Measurements from ENCODE around the gene SMARCA2. TPM values are rescaled to one million over a fixed set of nuclear protein-coding genes. Genes with fewer than 3 reads are reported as not detected.

Gene SMARCA2
- 28.0 and 39.9 TPM in 2 replicates for total RNA-seq (2014; rRNA removed; shearing (Covaris generic))

DNA sequence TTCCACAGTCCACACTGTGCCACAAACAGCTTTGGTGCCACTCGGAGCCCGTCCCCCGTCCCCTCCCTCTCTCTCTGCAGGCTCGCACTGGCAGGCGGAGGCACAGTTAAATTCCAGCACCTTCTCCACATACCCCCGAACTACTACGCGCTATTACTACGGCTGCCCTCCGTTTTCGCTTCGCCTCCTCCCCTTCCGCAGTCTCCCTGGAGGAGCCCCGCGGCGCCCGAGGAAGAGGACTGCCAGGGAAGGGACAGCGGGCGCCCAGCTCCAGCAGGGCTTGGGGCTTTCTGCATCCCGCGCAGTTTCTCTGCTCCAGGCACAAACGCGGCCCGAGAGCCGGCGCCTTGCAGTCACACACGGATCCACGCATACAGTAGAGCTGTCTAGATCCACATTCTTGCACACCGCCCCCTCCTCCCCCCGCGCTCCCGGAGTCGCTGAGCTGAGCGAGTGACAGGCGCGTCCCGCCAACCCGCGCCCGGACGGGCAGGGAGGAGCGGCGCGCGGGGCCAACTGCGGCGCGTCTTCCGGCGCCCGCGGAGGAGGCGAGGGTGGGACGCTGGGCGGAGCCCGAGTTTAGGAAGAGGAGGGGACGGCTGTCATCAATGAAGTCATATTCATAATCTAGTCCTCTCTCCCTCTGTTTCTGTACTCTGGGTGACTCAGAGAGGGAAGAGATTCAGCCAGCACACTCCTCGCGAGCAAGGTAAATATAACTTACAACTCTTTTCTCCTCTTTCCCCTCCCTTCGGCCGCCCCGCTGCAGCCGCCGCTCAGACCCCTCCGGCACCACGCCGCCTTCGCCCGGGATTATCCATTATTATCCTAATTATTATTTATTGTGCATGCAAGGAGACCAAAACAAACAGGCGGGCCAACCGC, at the start of gene SMARCA2:
Gene SMARCA2 (plus strand): TSS at position 652 of the 885 bp plus-strand sequence. CDS start 13,676 bp downstream, outside the sequence.
- H3K4me3 ChIP-seq: peak within 1 kb of the TSS; percentile 60
- peak within 1 kb of the TSS; percentile 47 for H3K27ac ChIP-seq
- H3K27me3 ChIP-seq (replicated peaks): no peaks in the 10 kb centered on the region

DNA sequence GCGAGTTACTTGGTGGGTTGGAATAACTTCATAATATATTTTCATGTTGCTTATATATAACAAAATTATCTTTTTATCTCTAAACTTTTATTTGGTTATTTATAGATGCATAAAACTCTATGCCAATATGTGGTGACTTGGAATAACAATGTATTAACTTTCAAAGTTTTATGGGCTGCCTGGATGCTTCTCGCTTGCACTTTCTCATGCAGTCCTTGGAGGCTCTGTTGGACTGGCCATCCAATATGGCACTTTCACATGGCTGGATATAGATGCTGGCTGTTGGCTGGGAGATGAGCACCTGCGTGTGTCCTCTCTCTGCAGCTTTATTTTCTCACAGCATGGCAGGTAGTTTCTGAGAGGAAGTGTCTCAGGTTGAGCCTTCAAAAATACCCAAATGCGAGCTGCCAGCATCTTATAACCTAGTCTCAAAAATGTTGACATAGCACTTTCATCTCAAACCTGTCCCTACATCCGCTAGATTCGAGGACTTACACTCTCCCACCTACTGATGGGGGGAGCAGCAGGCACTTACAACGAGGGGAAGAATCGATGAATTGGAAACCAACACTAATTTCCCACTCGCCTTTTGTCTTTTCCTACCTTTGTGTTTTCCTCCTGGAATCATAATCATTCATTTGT, 48.3 kb upstream of the SMARCA2 start:
- no peak overlapping the region for H3K27ac ChIP-seq
- no peak overlapping the region for H3K4me3 ChIP-seq
- H3K9me3 ChIP-seq (replicated peaks): no peaks in the 10 kb centered on the region
- no peaks in the 10 kb centered on the region for H3K4me1 ChIP-seq (replicated peaks)
- H3K36me3 ChIP-seq: no peaks in the 10 kb centered on the region
- no peak for DNase-seq (ENCODE audit: low read depth in 1 of 2, low spot score in 2 of 2)
- H3K27me3 ChIP-seq (replicated peaks): no peaks in the 10 kb centered on the region

More for the DNA sequence above, at the start of gene SMARCA2:
- H3K36me3 ChIP-seq: peaks cover 5% of the 10 kb centered on the region; the same call in 1 of the 2 replicates
- no peaks in the 10 kb centered on the region for H3K9me3 ChIP-seq (replicated peaks)
- no peaks in the 10 kb centered on the region for H3K4me1 ChIP-seq (replicated peaks)
- DNase-seq (ENCODE audit: low read depth in 1 of 2, low spot score in 2 of 2): peak; percentile 89 to 93

DNA sequence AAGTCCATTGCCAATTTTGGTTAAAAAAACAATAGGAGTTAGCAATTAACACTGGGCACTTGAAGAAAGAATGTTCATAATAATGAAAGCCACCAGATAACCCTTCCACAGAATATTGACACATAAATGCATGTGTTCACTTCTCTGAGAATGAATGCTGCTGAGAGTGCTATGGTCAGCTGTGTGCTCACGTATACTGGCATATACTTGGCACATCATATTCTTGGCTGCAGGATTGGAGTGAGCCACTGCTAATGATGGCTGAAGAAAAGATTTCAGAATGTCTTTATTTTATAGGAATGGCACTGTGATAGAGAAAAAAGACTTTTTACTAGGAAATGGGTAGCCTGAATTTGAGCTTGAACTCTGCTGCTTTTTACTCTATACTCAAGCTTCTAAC, 46.0 kb upstream of the SMARCA2 start:
- no peak overlapping the region for H3K4me3 ChIP-seq
- no peaks in the 10 kb centered on the region for H3K36me3 ChIP-seq
- H3K4me1 ChIP-seq (replicated peaks): no peaks in the 10 kb centered on the region
- H3K27ac ChIP-seq: no peak overlapping the region
- no peak for DNase-seq (ENCODE audit: low read depth in 1 of 2, low spot score in 2 of 2)
- no peaks in the 10 kb centered on the region for H3K27me3 ChIP-seq (replicated peaks)
- no peaks in the 10 kb centered on the region for H3K9me3 ChIP-seq (replicated peaks)

DNA sequence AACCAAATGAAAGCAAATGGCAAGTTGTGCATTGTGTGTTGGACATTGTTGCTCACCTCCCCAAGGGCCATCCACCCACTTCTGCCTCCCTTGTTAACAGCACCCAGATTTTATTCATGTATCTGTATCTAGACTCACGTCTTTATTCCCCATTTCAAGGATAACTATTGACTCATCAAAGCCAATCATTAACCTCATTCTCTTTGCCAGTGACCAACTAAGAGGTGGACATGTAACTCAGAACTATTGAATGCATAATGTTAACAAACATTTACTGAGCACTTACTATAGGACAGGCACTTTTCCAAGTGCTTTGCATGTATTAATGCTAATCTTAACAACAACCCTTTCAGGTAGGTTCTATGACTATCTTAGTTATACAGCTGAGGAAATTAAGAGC, 45.2 kb upstream of the SMARCA2 start:
- no peaks in the 10 kb centered on the region for H3K27me3 ChIP-seq (replicated peaks)

DNA sequence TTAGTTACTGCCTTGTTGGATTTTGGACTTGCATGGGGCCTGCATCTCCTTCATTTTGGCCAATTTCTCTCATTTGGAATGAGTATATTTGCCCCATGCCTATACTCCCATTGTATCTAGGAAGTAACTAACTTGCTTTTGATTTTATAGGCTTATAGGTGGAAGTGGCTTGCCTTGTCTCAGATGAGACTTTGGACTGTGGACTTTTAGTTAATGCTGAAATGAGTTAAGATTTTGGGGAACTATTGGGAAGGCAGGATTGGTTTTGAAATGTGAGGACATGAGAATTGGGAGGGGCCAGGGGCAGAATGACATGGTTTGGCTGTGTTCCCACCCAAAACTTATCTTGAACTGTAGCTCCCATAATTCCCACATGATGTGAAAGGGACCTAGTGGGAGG, 42.5 kb upstream of the SMARCA2 start:
- no peaks in the 10 kb centered on the region for H3K4me1 ChIP-seq (replicated peaks)
- no peaks in the 10 kb centered on the region for H3K27me3 ChIP-seq (replicated peaks)
- no peaks in the 10 kb centered on the region for H3K36me3 ChIP-seq
- DNase-seq (ENCODE audit: low read depth in 1 of 2, low spot score in 2 of 2): no peak
- H3K4me3 ChIP-seq: no peak overlapping the region
- H3K27ac ChIP-seq: no peak overlapping the region
- no peaks in the 10 kb centered on the region for H3K9me3 ChIP-seq (replicated peaks)

More for the DNA sequence above, 45.2 kb upstream of the SMARCA2 start:
- H3K4me1 ChIP-seq (replicated peaks): no peaks in the 10 kb centered on the region
- H3K9me3 ChIP-seq (replicated peaks): no peaks in the 10 kb centered on the region
- H3K4me3 ChIP-seq: no peak overlapping the region
- DNase-seq (ENCODE audit: low read depth in 1 of 2, low spot score in 2 of 2): no peak
- H3K36me3 ChIP-seq: no peaks in the 10 kb centered on the region
- no peak overlapping the region for H3K27ac ChIP-seq

DNA sequence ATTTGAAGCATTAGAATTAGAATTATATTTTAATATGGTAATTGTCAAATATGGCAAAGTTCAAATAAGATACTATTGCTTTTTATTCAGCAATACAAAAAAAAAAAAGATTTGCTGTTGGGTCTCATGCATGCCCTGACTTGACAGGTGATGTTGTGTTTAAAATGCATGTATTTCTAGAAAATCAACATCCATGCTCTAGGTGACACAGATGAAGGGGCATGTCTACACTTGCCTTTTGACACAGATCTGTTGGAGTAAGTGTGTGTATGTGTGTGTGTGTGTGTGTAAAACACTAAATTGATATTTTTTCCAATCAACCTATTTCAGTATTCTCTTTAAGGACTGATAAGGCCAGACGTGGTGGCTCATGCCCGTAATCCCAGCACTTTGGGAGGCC, 38.1 kb upstream of the SMARCA2 start:
- Histone ChIP-seq H3K36me3 (no peaks in the 10 kb centered on the region), H3K4me3 (no peak overlapping the region), H3K9me3 (replicated peaks) (no peaks in the 10 kb centered on the region), H3K4me1 (replicated peaks) (peaks cover 9% of the 10 kb centered on the region; the same call in 1 of the 2 replicates), H3K27me3 (replicated peaks) (no peaks in the 10 kb centered on the region), H3K27ac (no peak overlapping the region)
- no peak for DNase-seq (ENCODE audit: low read depth in 1 of 2, low spot score in 2 of 2)

DNA sequence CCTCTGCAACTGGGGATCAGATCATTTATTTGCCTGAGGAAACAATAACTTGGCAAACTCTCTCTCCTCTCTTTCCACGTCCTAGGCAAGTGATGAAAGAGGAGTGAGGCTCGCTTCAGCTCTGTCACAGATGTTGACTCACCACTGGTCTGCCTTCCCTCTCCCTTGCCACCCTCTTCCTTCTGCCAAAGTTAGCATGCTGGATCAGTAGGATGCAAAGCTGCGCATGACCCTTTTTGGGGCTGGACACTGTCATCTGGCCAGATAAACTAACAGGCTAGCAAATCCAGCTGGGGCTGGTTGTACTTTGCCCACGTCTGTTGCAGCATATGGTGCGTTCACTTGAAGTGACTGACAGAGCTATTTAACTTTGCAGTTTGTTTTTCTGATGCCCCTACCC, 36.2 kb upstream of the SMARCA2 start:
- H3K27me3 ChIP-seq (replicated peaks): no peaks in the 10 kb centered on the region
- H3K27ac ChIP-seq: no peak overlapping the region
- peaks cover 9% of the 10 kb centered on the region; the same call in 1 of the 2 replicates for H3K4me1 ChIP-seq (replicated peaks)
- no peaks in the 10 kb centered on the region for H3K36me3 ChIP-seq
- no peak for DNase-seq (ENCODE audit: low read depth in 1 of 2, low spot score in 2 of 2)
- no peaks in the 10 kb centered on the region for H3K9me3 ChIP-seq (replicated peaks)
- H3K4me3 ChIP-seq: no peak overlapping the region

DNA sequence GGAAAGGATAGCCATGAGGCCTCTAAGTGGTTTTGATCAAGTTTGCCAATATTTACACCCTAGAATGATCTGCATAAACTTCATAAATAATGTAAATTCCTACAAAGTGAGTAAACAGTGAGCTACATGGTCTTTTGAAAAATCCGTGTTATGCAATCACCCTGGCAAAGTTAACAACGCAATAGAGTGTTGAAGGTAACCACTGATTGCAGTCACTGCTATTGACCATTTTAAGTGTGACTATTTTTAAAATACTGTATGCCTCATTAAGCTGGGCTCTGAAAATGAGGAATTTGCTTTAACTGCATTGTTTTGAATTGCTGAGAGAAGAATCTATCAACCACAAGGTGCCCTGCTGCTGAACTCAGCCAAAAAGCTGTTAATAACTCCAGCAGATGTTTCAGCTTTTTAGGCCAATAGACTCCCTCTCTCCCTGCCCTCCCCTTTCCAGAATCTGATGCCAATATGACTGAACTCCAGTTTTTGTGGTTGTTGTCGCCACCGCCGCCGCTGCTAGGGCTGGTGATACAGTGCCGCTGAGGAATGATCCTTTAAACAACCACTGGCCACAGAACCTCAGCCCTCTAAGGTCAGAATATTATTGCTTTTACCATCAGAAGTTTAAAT, 35.3 kb upstream of the SMARCA2 start:
- Histone ChIP-seq H3K27ac (no peak overlapping the region), H3K36me3 (no peaks in the 10 kb centered on the region), H3K9me3 (replicated peaks) (no peaks in the 10 kb centered on the region), H3K4me1 (replicated peaks) (peaks cover 9% of the 10 kb centered on the region; the same call in 1 of the 2 replicates), H3K27me3 (replicated peaks) (no peaks in the 10 kb centered on the region), H3K4me3 (no peak overlapping the region)
- peak; percentile 11 to 26 for DNase-seq (ENCODE audit: low read depth in 1 of 2, low spot score in 2 of 2)

DNA sequence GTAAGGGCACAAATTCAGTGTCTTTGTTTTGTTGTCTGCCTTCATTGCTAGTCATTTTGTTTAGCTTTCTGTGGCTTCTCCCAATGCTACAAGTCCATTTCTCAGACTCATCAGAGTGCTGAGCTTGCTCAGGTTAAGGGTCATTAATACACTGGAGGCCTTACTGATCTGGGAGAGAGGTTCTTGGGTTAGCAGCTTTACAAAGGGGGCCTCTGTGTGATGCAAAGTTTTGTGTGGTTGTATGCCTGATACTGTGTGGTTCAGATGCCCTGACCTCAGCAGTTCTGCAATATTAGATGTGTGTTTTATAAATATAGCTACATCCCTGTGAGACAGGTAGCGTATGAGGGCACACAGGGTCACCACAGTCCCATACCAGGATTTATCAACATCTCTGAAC, 34.8 kb upstream of the SMARCA2 start:
- Histone ChIP-seq H3K27ac (no peak overlapping the region), H3K4me3 (no peak overlapping the region), H3K36me3 (no peaks in the 10 kb centered on the region), H3K4me1 (replicated peaks) (peaks cover 9% of the 10 kb centered on the region; the same call in 1 of the 2 replicates), H3K9me3 (replicated peaks) (no peaks in the 10 kb centered on the region), H3K27me3 (replicated peaks) (no peaks in the 10 kb centered on the region)
- DNase-seq (ENCODE audit: low read depth in 1 of 2, low spot score in 2 of 2): no peak

DNA sequence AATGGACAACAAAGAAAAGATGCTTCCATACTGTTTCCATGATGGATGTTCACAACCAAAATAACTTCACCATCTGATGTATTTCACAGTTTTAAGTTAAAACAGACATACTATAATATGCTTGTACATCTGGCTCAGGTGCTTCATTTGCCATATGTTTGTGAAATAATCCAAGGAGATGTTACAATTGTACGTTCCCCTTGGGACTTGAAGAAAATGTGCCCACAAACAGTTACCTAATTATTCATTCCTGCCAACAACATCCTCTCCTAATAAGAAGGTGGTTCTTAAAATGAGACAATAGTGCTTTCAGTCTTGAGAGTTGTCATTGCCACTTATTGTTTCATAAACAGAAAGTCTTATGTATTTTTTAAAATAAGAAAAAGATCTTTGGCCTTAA, 33.1 kb upstream of the SMARCA2 start:
- Histone ChIP-seq H3K4me1 (replicated peaks) (peaks cover 9% of the 10 kb centered on the region; the same call in 1 of the 2 replicates), H3K27ac (no peak overlapping the region), H3K4me3 (no peak overlapping the region), H3K27me3 (replicated peaks) (no peaks in the 10 kb centered on the region), H3K36me3 (no peaks in the 10 kb centered on the region), H3K9me3 (replicated peaks) (no peaks in the 10 kb centered on the region)
- no peak for DNase-seq (ENCODE audit: low read depth in 1 of 2, low spot score in 2 of 2)

DNA sequence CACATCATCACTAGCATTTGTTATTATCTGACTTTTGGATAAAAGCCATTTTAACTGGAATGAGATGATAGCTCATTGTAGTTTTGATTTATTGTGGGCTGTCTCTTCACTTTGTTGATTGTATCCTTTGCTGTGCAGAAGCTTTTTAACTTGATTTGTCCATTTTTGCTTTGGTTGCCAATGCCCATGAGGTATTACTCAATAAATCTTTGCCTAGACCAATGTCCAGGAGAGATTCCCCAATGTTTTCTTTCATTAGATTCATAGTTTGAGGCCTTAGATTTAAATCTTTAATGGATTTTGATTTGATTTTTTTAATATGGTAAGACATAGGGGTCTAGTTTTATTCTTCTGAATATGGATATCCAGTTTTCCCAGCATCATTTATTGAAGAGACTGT, 28.8 kb upstream of the SMARCA2 start:
- H3K4me3 ChIP-seq: no peak overlapping the region
- H3K9me3 ChIP-seq (replicated peaks): no peaks in the 10 kb centered on the region
- no peaks in the 10 kb centered on the region for H3K36me3 ChIP-seq
- H3K4me1 ChIP-seq (replicated peaks): no peaks in the 10 kb centered on the region
- H3K27me3 ChIP-seq (replicated peaks): no peaks in the 10 kb centered on the region
- no peak for DNase-seq (ENCODE audit: low read depth in 1 of 2, low spot score in 2 of 2)
- H3K27ac ChIP-seq: no peak overlapping the region

DNA sequence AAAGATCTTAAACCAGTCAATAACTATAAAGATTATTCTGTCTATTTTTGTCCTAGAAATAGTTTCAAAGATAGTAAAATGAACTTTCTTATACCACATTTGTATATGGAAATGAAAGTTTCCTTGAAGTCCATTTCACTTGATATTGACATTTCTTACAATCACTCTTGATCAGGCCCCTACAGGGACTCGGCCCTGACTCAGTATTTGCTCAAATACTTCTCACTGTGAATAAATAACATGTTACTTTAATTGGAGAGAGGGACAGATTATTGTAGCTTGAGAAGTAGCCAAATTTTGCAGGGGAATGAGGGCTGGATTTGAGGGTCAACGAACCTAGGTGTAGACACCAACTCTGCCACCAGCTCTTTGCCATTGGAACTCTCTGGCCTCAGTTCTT, 25.6 kb upstream of the SMARCA2 start:
- Histone ChIP-seq H3K9me3 (replicated peaks) (no peaks in the 10 kb centered on the region), H3K27ac (no peak overlapping the region), H3K27me3 (replicated peaks) (no peaks in the 10 kb centered on the region), H3K36me3 (no peaks in the 10 kb centered on the region), H3K4me1 (replicated peaks) (no peaks in the 10 kb centered on the region), H3K4me3 (no peak overlapping the region)
- DNase-seq (ENCODE audit: low read depth in 1 of 2, low spot score in 2 of 2): no peak

DNA sequence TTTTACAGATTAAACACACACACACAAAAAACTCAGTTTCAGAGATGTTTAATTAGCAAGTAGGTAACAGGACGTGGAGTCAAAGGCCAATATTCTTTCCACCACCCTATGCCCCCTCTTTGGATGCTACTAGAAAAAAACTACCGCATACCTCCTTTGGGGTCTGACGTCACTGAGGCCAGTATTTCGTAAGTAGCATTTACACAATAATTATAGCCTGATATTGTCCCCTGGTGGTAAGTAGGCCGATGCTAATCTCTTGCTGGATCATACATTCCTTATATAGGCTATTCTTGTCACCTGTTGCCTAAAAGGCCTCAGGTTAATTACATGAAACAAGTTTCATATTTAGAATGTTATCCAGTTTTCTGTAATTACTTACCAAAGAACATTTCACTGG, 21.0 kb upstream of the SMARCA2 start:
- Histone ChIP-seq H3K4me3 (no peak overlapping the region), H3K27ac (no peak overlapping the region), H3K27me3 (replicated peaks) (no peaks in the 10 kb centered on the region), H3K9me3 (replicated peaks) (no peaks in the 10 kb centered on the region), H3K36me3 (no peaks in the 10 kb centered on the region), H3K4me1 (replicated peaks) (no peaks in the 10 kb centered on the region)
- DNase-seq (ENCODE audit: low read depth in 1 of 2, low spot score in 2 of 2): no peak

DNA sequence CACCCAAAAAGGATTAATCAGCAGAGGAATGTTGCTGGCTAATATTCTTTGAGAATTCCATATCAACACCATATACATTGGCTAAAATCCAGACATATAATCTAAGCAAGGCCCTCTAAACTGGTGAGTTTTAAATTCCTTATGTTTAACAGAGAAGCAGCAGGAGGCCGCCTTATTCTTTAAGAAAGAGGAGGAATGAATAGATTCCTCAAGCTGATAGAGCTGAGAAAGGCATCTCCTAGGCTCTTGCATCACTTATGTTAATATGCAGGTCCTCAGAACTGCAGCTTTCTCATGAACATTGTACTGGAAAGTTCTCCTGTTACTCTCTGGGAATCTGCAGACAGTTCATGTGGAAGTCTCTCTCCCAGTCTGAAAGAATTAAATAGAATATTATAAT, 20.1 kb upstream of the SMARCA2 start:
- H3K27ac ChIP-seq: no peak overlapping the region
- no peaks in the 10 kb centered on the region for H3K27me3 ChIP-seq (replicated peaks)
- H3K36me3 ChIP-seq: no peaks in the 10 kb centered on the region
- H3K4me1 ChIP-seq (replicated peaks): no peaks in the 10 kb centered on the region
- no peaks in the 10 kb centered on the region for H3K9me3 ChIP-seq (replicated peaks)
- no peak overlapping the region for H3K4me3 ChIP-seq
- DNase-seq (ENCODE audit: low read depth in 1 of 2, low spot score in 2 of 2): no peak

Data from SJSA1 (cell line).